Osteocyte (in vitro differentiated cells): ENCODE measurements around the gene ELF2. TPM values are rescaled to one million over a fixed set of nuclear protein-coding genes. Genes with fewer than 3 reads are reported as not detected.
"Not testable (repeated sequence)": the region's sequence is repeated elsewhere in the genome, so short reads cannot be mapped to it uniquely, and the experiment has no call there.

ENCODE experiments used
- DNase-seq: peaks from one replicate; pipeline ENCODE4 v3.0.0; 2021; ENCODE audit warnings: mixed read lengths; ENCODE audit not compliant: unreplicated experiment; ENCODE audit errors: extremely low spot score
- H3K27ac Mint-ChIP-seq: one replicate; pipeline ENCODE4 v1.8.0; 2021; ENCODE audit warnings: mild to moderate bottlenecking, mixed read lengths; ENCODE audit not compliant: unreplicated experiment
- H3K27me3 Mint-ChIP-seq: one replicate; pipeline ENCODE4 v1.8.0; 2021; ENCODE audit warnings: mixed read lengths; ENCODE audit not compliant: unreplicated experiment
- H3K36me3 Mint-ChIP-seq: one replicate; pipeline ENCODE4 v1.8.0; 2021; ENCODE audit warnings: mixed read lengths; ENCODE audit not compliant: unreplicated experiment
- H3K4me1 Mint-ChIP-seq: one replicate; pipeline ENCODE4 v1.8.0; 2021; ENCODE audit warnings: mixed read lengths; ENCODE audit not compliant: unreplicated experiment
- H3K4me3 Mint-ChIP-seq: one replicate; pipeline ENCODE4 v1.8.0; 2021; ENCODE audit warnings: mild to moderate bottlenecking, moderate library complexity, mixed read lengths; ENCODE audit not compliant: unreplicated experiment
- H3K9me3 Mint-ChIP-seq: one replicate; pipeline ENCODE4 v1.8.0; 2021; ENCODE audit warnings: mixed read lengths; ENCODE audit not compliant: unreplicated experiment
- CTCF ChIP-seq: fragments of 200-600 bp; sonication (generic); IDR thresholded peaks from 2 replicates; pipeline ENCODE4 v1.5.0; 2021; ENCODE audit warnings: antibody characterized with exemption, mild to moderate bottlenecking, moderate library complexity
- total RNA-seq: library from RNA; stranded (reverse); gene quantifications from 2 replicates; pipeline ENCODE4 v1.2.1, GENCODE V29; 2021

The ELF2 gene
- total RNA-seq, 1 donor from 2014 or later = 47.6 TPM

GRCh38 chr4:139115226-139115625 is 61.8 kb downstream of the ELF2 start:
- Mint-ChIP-seq H3K36me3 (peaks cover 9% of the 10 kb centered on the region), H3K27me3 (no peaks in the 10 kb centered on the region), H3K9me3 (no peaks in the 10 kb centered on the region), H3K27ac (no peak overlapping the region), H3K4me1 (no peaks in the 10 kb centered on the region), H3K4me3 (no peak overlapping the region)
- TF ChIP-seq CTCF = no peak
- DNase-seq = no peak

- DNase-seq, H3K9me3 Mint-ChIP-seq, H3K27me3 Mint-ChIP-seq, H3K4me3 Mint-ChIP-seq, H3K36me3 Mint-ChIP-seq, H3K4me1 Mint-ChIP-seq, H3K27ac Mint-ChIP-seq: not testable (repeated sequence)
Measured at GRCh38 chr4:139114795-139115194, 62.2 kb downstream of the ELF2 start.

DNA sequence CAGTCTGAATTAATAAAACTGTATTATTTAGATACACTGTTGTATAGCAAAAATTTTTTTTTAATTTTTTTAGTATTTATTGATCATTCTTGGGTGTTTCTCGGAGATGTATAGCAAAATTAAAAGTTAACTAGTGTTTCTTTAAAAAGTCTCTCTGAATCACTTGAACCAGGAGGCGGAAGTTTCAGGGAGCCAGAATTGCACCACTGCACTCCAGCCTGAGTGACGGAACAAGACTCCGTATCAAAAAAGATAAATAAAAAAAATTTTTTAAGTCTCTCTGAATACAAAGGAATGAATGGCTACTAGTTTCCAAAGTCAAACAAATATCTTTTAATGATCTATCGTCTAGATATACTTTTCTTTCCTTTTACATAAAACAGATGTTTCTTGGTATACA is 64.4 kb downstream of the ELF2 start:
- Mint-ChIP-seq H3K9me3 (no peaks in the 10 kb centered on the region), H3K27ac (no peak overlapping the region), H3K4me1 (peaks cover 2% of the 10 kb centered on the region), H3K4me3 (no peak overlapping the region), H3K27me3 (no peaks in the 10 kb centered on the region), H3K36me3 (peaks cover 10% of the 10 kb centered on the region)
- TF ChIP-seq CTCF = no peak
- no peak for DNase-seq

DNA sequence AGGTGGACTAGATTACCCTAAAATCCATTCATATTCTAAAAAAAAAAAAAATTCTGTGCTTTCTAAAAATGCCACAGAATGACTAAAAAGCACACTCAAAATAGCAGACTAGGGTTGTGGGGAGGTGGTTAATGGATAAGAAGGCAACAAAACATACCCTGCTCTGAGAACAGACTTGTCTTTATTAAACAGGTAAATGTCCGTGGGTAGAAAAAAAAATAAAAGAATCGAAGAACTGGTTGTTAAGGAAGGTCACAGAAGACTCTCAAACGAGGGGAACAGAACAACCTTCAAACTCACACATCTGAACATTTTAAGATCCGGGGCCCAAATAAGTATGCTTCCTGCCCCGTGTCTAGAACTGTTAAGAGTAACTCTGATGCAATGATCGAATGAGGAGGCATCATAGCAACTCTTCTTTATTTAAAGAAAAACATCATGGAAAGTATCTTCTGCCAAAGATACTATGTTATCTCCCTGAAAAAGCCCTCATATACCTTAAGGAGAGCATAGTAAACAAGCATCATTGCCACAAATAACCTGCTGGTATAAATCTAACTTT is 68.4 kb downstream of the ELF2 start:
- no peak overlapping the region for H3K4me3 Mint-ChIP-seq

DNA sequence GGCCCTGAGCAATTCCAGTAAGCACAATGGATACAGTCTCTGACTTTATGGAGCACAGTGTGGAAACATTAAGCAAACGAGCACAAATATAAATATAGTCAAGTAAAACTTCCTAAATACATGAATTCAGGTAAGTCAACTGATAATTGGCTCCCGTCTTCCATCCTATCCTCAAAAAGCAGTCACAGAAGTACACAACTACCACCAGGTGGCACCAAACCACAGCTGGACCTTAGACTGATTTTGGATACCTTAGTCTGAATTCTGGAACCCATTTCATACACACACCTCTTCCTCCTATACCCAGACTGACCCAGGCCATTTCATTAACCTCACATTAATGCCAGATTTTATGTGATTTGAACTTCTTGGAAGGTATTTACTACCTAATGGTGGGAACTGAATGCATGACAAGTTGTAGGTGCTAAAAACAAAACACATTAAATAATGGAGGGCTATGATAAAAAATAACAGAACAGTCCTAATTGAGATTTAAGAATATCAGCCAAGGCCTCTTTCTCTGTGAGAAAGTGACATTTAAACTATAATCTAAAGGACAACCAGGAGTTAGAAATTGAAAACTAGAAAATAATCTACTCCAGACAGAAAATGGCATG is 77.5 kb downstream of the ELF2 start:
- TF ChIP-seq CTCF = peak; percentile 93
- Mint-ChIP-seq H3K27me3 (no peaks in the 10 kb centered on the region), H3K4me3 (no peak overlapping the region), H3K9me3 (no peaks in the 10 kb centered on the region), H3K4me1 (no peaks in the 10 kb centered on the region), H3K27ac (no peak overlapping the region), H3K36me3 (peaks cover 7% of the 10 kb centered on the region)
- DNase-seq = no peak

More for the DNA sequence above, 68.4 kb downstream of the ELF2 start:
- no peak for DNase-seq
- Mint-ChIP-seq H3K4me1 (peaks cover 4% of the 10 kb centered on the region), H3K27me3 (no peaks in the 10 kb centered on the region), H3K9me3 (no peaks in the 10 kb centered on the region), H3K36me3 (peaks cover 4% of the 10 kb centered on the region), H3K27ac (no peak overlapping the region)
- no peak for TF ChIP-seq CTCF
